ENCODE results near the gene PDK4.

PDK4 gene

GRCh38 chr7:95581467-95581866, 14.8 kb downstream of the PDK4 start:
- in situ Hi-C loops (cut with MboI; ENCODE audit: low pct_unique_long_range_greater_than_20kb, low sequenced_read_pairs, unreplicated experiment) = no loop called here
- no peak for TF ChIP-seq CTCF (IDR thresholded peaks at IDR 0.05; ENCODE audit: extremely low read depth, insufficient read depth, missing control alignments)
- DNase-seq (ENCODE audit: low spot score) = no peak

DNA sequence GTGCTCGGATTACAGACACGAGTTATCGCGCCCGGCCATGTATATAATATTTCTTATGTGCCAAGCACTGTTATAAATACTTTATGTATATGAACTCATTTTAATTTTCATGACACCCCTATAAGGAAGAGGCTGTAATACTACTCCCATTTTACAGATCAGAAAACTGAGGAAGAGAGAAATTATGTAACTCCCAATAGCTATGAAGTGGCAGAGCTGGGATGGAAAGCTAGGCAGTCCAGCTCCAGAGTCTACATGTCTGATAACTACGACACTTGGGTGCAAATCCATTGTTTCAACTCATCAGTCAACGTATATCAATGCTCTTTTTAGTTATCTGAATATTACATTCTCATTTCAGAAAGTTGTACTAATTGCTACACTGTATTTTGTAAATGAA, 17.0 kb downstream of the PDK4 start:
- in situ Hi-C loops (cut with MboI; ENCODE audit: low pct_unique_long_range_greater_than_20kb, low sequenced_read_pairs, unreplicated experiment) = no loop called here
- TF ChIP-seq CTCF (IDR thresholded peaks at IDR 0.05; ENCODE audit: extremely low read depth, insufficient read depth, missing control alignments) = no peak

GRCh38 chr7:95578299-95578855, 17.9 kb downstream of the PDK4 start:
- DNase-seq (ENCODE audit: low spot score) = no peak
- in situ Hi-C loops (cut with MboI; ENCODE audit: low pct_unique_long_range_greater_than_20kb, low sequenced_read_pairs, unreplicated experiment) = no loop called here
- TF ChIP-seq CTCF (IDR thresholded peaks at IDR 0.05; ENCODE audit: extremely low read depth, insufficient read depth, missing control alignments) = no peak

More for the DNA sequence above, 17.0 kb downstream of the PDK4 start:
- DNase-seq (ENCODE audit: low spot score) = no peak

GRCh38 chr7:95577137-95577536, 19.2 kb downstream of the PDK4 start:
- no peak for TF ChIP-seq CTCF (IDR thresholded peaks at IDR 0.05; ENCODE audit: extremely low read depth, insufficient read depth, missing control alignments)
- in situ Hi-C loops (cut with MboI; ENCODE audit: low pct_unique_long_range_greater_than_20kb, low sequenced_read_pairs, unreplicated experiment) = no loop called here
- DNase-seq (ENCODE audit: low spot score) = no peak

DNA sequence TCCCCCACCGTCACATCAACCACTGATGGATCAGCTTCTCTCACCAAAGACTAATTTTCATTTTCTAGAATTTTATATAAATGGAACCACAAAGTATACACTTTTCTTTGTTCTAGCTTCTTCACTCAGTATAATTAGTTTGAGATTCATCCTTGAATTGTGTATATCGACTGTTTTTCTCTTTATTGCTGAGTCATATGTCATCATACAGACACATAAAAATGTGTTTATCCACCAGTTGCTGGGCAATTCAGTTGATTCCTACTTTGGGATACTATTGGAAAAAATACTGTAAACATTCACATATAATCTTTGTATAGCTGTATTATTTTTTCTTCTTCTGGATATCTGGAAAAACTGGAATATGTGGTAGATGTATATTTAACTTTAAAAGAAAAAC, 26.6 kb downstream of the PDK4 start:
- in situ Hi-C loops (cut with MboI; ENCODE audit: low pct_unique_long_range_greater_than_20kb, low sequenced_read_pairs, unreplicated experiment) = no loop called here
- no peak for TF ChIP-seq CTCF (IDR thresholded peaks at IDR 0.05; ENCODE audit: extremely low read depth, insufficient read depth, missing control alignments)
- no peak for DNase-seq (ENCODE audit: low spot score)

- no peak for TF ChIP-seq CTCF (IDR thresholded peaks at IDR 0.05; ENCODE audit: extremely low read depth, insufficient read depth, missing control alignments)
- in situ Hi-C loops (cut with MboI; ENCODE audit: low pct_unique_long_range_greater_than_20kb, low sequenced_read_pairs, unreplicated experiment) = no loop called here
- DNase-seq (ENCODE audit: low spot score) = no peak
Observed at GRCh38 chr7:95560674-95561073, 35.6 kb downstream of the PDK4 start.

DNA sequence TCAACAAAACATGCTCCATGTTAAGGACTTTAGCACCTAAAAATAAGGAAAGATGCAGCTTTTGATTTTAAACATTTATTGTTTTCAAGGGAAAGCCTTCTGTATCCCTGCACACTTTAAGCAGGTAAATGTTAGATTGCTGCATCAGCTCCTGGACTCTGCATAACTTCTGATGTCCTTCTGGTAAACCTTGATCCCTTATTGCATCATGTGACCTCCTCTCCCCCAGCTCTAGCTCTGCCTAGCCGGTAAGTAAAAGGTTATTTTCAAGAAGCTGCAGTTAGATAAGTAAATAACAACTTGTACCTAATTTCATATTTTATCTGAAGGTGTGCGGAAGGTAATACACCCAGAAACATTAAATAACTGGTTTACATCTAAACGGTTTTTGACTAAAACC, 37.5 kb downstream of the PDK4 start:
- TF ChIP-seq CTCF (IDR thresholded peaks at IDR 0.05; ENCODE audit: extremely low read depth, insufficient read depth, missing control alignments) = no peak
- no peak for DNase-seq (ENCODE audit: low spot score)
- in situ Hi-C loops (cut with MboI; ENCODE audit: low pct_unique_long_range_greater_than_20kb, low sequenced_read_pairs, unreplicated experiment) = no loop called here
